ENCODE data around the gene DPM3.

DPM3 gene

GRCh38 chr1:155092131-155092530, 48.2 kb downstream of the DPM3 start:
- DNase-seq (ENCODE audit: low read depth) = no peak
- no peak overlapping the region for H3K4me3 ChIP-seq (ENCODE audit: low read depth, low read length)
- TF ChIP-seq, protein P1, sequence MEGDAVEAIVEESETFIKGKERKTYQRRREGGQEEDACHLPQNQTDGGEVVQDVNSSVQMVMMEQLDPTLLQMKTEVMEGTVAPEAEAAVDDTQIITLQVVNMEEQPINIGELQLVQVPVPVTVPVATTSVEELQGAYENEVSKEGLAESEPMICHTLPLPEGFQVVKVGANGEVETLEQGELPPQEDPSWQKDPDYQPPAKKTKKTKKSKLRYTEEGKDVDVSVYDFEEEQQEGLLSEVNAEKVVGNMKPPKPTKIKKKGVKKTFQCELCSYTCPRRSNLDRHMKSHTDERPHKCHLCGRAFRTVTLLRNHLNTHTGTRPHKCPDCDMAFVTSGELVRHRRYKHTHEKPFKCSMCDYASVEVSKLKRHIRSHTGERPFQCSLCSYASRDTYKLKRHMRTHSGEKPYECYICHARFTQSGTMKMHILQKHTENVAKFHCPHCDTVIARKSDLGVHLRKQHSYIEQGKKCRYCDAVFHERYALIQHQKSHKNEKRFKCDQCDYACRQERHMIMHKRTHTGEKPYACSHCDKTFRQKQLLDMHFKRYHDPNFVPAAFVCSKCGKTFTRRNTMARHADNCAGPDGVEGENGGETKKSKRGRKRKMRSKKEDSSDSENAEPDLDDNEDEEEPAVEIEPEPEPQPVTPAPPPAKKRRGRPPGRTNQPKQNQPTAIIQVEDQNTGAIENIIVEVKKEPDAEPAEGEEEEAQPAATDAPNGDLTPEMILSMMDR (conservative IDR thresholded peaks at IDR 0.05; ENCODE audit: low read depth, low read length) = no peak

- no peak overlapping the region for H3K4me3 ChIP-seq (ENCODE audit: low read depth, low read length)
- peak; percentile 72 for DNase-seq (ENCODE audit: low read depth)
- TF ChIP-seq, protein P1 (conservative IDR thresholded peaks at IDR 0.05; ENCODE audit: low read depth, low read length) = peak; percentile 96
Observed at GRCh38 chr1:155091071-155092051, 49.0 kb downstream of the DPM3 start.
